GM23338 (cell line): Measurements from ENCODE around the gene CA4. TPM values are rescaled to one million over a fixed set of nuclear protein-coding genes. Genes with fewer than 3 reads are reported as not detected.
"Not testable (repeated sequence)": the region's sequence is repeated elsewhere in the genome, so short reads cannot be mapped to it uniquely, and the experiment has no call there.

Experiments
- ATAC-seq: fragments of 200-7000 bp; cut with Tn5 transposase; 3 replicates; pipeline ENCODE4 v1.9.1; 2020
- DNase-seq: peaks from one replicate; pipeline ENCODE4 v3.0.0-alpha.2; 2015; ENCODE audit warnings: low spot score
- H2AFZ ChIP-seq: fragments of 200-600 bp; sonication (generic); 2 replicates; pipeline ENCODE4 v1.8.0; 2016; ENCODE audit warnings: antibody characterized with exemption, mild to moderate bottlenecking, moderate library complexity
- H3F3A ChIP-seq: fragments of 200-600 bp; sonication (generic); replicated peaks from 2 replicates; pipeline ENCODE4 v1.8.0; 2017; ENCODE audit warnings: antibody characterized with exemption, mixed run types, low read depth
- H3K27ac ChIP-seq: fragments of 200-600 bp; sonication (generic); 2 replicates; pipeline ENCODE4 v1.6.1; 2016; ENCODE audit warnings: low read depth
- H3K27me3 ChIP-seq: fragments of 200-600 bp; sonication (generic); 2 replicates; pipeline ENCODE4 v1.8.0; 2016; ENCODE audit warnings: mild to moderate bottlenecking, mixed run types, moderate library complexity; ENCODE audit not compliant: insufficient read depth
- H3K36me3 ChIP-seq: fragments of 200-600 bp; sonication (generic); 2 replicates; pipeline ENCODE4 v1.8.0; 2016; ENCODE audit warnings: mild to moderate bottlenecking; ENCODE audit not compliant: insufficient read depth
- H3K4me1 ChIP-seq: fragments of 200-600 bp; sonication (generic); 2 replicates; pipeline ENCODE4 v1.8.0; 2016; ENCODE audit warnings: mild to moderate bottlenecking, moderate library complexity; ENCODE audit not compliant: insufficient read depth
- H3K4me2 ChIP-seq: fragments of 200-600 bp; sonication (generic); 2 replicates; pipeline ENCODE4 v1.7.1; 2017; ENCODE audit warnings: mixed run types
- H3K4me3 ChIP-seq: fragments of 200-600 bp; sonication (generic); 2 replicates; pipeline ENCODE4 v1.6.1; 2016; ENCODE audit warnings: mixed run types
- H3K79me2 ChIP-seq: fragments of 200-600 bp; sonication (generic); replicated peaks from 2 replicates; pipeline ENCODE4 v1.8.0; 2017; ENCODE audit warnings: mild to moderate bottlenecking; ENCODE audit not compliant: insufficient read depth
- H3K9me2 ChIP-seq: fragments of 200-600 bp; sonication (generic); 2 replicates; pipeline ENCODE4 v1.8.0; 2017; ENCODE audit not compliant: insufficient read depth
- H4K20me1 ChIP-seq: fragments of 200-600 bp; sonication (generic); replicated peaks from 2 replicates; pipeline ENCODE4 v1.8.0; 2017; ENCODE audit warnings: mild to moderate bottlenecking; ENCODE audit not compliant: insufficient read depth
- H3K27ac Mint-ChIP-seq: 2 replicates; pipeline ENCODE4 v1.8.0; 2020; ENCODE audit warnings: inconsistent platforms, mild to moderate bottlenecking, moderate library complexity, mixed read lengths
- H3K27me3 Mint-ChIP-seq: 3 replicates; pipeline ENCODE4 v1.8.0; 2022; ENCODE audit warnings: low read depth, mild to moderate bottlenecking, moderate library complexity, mixed read lengths, inconsistent platforms; ENCODE audit not compliant: insufficient read depth, poor library complexity
- H3K36me3 Mint-ChIP-seq: 3 replicates; pipeline ENCODE4 v1.8.0; 2021; ENCODE audit warnings: low read depth, mild to moderate bottlenecking, inconsistent platforms, moderate library complexity, mixed read lengths
- H3K4me1 Mint-ChIP-seq: 3 replicates; pipeline ENCODE4 v1.8.0; 2020; ENCODE audit warnings: mild to moderate bottlenecking, inconsistent platforms, mixed read lengths
- H3K4me3 Mint-ChIP-seq: 3 replicates; pipeline ENCODE4 v1.8.0; 2021; ENCODE audit warnings: moderate library complexity, mild to moderate bottlenecking, inconsistent platforms, mixed read lengths
- H3K9me3 Mint-ChIP-seq: 3 replicates; pipeline ENCODE4 v1.8.0; 2020; ENCODE audit warnings: moderate library complexity, mild to moderate bottlenecking, inconsistent platforms, mixed read lengths
- polyA plus RNA-seq: library from polyadenylated mRNA; unstranded; fragments of >200 nt; fragmentation: Nextera tagmentation; extraction: Ambion mirVana; gene quantifications from 2 replicates; pipeline ENCODE4 v1.2.1, GENCODE V29; 2016
- total RNA-seq: library from RNA; depleted of rRNA; stranded (reverse); fragments of >200 nt; shearing (Covaris generic); gene quantifications from 2 replicates; pipeline ENCODE4 v1.2.3, GENCODE V29; 2014
- TF ChIP-seq, protein P1 (sequence below), 2 experiments: fragments of 200-600 bp in 1 of 2; sonication (generic) in 1 of 2; conservative IDR thresholded peaks; 2 replicates each; pipeline versions ENCODE4 v1.5.1 to v1.6.1; 2016 to 2017; ENCODE audit warnings: antibody characterized with exemption in 2 of 2, low read depth in 2 of 2, mild to moderate bottlenecking in 2 of 2, moderate library complexity in 1 of 2

CA4 gene
- total and polyA plus RNA-seq, 2 experiments from 2014 or later = 7.6 to 8.2 TPM

DNA sequence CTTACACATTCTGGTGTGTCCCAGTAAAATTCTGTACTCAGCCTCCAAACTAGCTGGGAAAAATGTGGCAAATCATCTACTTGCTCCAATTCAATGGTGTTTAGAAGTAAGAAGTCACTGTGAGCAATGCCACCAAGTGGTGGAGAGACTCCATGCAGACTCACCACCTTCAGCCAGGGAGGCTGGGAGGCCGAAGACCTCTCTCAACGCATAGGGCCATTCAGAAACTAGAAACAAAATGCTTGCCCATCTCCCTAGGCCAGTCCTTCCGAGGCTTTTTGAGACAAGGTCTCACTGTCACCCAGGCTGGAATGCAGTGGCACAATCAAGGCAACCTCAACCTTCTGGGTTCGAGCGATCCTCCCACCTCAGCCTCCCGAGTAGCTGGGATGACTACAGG, 25.0 kb downstream of the CA4 start:
- not testable (repeated sequence) for H4K20me1 ChIP-seq, H3K27ac Mint-ChIP-seq, H3K4me2 ChIP-seq, H3K4me3 Mint-ChIP-seq, H3K9me3 Mint-ChIP-seq, H3K9me2 ChIP-seq, H3K79me2 ChIP-seq, DNase-seq, H3K4me1 Mint-ChIP-seq, H3K27me3 ChIP-seq, H3K4me1 ChIP-seq, H2AFZ ChIP-seq, H3K4me3 ChIP-seq, H3K27me3 Mint-ChIP-seq, H3K27ac ChIP-seq, H3F3A ChIP-seq
- H3K36me3 Mint-ChIP-seq = peaks cover 19% of the 10 kb centered on the region; the same call in 2 of the 3 replicates
- peak; percentile 73 for ATAC-seq
- peaks cover 11% of the 10 kb centered on the region; the same call in 1 of the 2 replicates for H3K36me3 ChIP-seq
- TF ChIP-seq, protein P1, sequence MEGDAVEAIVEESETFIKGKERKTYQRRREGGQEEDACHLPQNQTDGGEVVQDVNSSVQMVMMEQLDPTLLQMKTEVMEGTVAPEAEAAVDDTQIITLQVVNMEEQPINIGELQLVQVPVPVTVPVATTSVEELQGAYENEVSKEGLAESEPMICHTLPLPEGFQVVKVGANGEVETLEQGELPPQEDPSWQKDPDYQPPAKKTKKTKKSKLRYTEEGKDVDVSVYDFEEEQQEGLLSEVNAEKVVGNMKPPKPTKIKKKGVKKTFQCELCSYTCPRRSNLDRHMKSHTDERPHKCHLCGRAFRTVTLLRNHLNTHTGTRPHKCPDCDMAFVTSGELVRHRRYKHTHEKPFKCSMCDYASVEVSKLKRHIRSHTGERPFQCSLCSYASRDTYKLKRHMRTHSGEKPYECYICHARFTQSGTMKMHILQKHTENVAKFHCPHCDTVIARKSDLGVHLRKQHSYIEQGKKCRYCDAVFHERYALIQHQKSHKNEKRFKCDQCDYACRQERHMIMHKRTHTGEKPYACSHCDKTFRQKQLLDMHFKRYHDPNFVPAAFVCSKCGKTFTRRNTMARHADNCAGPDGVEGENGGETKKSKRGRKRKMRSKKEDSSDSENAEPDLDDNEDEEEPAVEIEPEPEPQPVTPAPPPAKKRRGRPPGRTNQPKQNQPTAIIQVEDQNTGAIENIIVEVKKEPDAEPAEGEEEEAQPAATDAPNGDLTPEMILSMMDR (conservative IDR thresholded peaks at IDR 0.05; ENCODE audit: low read depth in 2 of 2) = peak; percentile 35 to 70

DNA sequence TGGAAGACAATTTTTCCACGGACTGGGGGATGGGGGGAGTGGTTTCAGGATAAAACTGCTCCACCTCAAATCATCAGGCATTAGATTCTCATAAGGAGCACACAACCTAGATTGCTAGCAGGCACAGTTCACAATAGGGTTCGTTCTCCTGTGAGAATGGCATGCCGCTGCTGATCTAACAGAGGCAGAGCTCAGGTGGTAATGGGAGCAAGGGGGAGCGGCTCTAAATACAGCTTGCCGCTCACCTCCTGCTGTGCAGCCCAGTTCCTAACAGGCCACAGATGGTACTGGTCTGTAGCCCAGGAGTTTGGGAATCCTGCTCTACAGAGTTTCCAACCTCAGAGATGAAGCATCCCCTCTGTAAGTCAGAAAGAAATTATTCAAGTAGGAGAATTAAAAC, 27.0 kb downstream of the CA4 start:
- H3K27ac Mint-ChIP-seq, H3K9me2 ChIP-seq, H3K27ac ChIP-seq, H3F3A ChIP-seq, H3K27me3 Mint-ChIP-seq, H3K4me3 Mint-ChIP-seq, H3K4me1 Mint-ChIP-seq, H3K4me1 ChIP-seq, H3K4me2 ChIP-seq, H3K9me3 Mint-ChIP-seq, H3K4me3 ChIP-seq, H2AFZ ChIP-seq, H3K79me2 ChIP-seq, H4K20me1 ChIP-seq, H3K27me3 ChIP-seq: not testable (repeated sequence)
- DNase-seq = peak; percentile 63
- ATAC-seq = peak; percentile 43
- H3K36me3 ChIP-seq = peaks cover 26% of the 10 kb centered on the region; the same call in 1 of the 2 replicates
- peaks cover 35% of the 10 kb centered on the region for H3K36me3 Mint-ChIP-seq

DNA sequence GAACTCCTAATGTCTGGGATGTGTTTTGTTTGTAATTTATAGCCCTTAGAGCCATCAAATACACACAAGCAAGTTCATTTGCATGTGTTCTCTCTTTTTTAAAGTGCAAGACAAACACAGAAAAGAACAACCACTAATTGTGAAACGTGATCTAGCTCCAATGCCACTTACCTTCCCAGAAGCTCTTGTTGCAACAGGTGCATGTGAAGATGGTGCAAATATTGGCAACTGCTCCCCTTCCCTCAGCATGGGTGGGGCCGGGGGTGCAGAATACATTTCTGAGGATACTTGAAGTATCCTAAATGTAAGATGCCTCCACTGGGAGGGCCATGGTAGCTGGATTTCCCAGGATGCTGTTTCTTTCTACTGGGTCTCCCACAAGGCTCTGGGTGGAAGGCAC, 28.4 kb downstream of the CA4 start:
- H3K9me3 Mint-ChIP-seq, H4K20me1 ChIP-seq, H3K27ac Mint-ChIP-seq, H3K4me3 ChIP-seq, H3K27ac ChIP-seq, H3K79me2 ChIP-seq, H2AFZ ChIP-seq, H3K9me2 ChIP-seq, DNase-seq, H3K4me3 Mint-ChIP-seq, H3K27me3 Mint-ChIP-seq, H3K27me3 ChIP-seq, H3F3A ChIP-seq, H3K4me1 Mint-ChIP-seq, ATAC-seq, H3K4me1 ChIP-seq, H3K4me2 ChIP-seq: not testable (repeated sequence)
- H3K36me3 Mint-ChIP-seq = peaks cover 43% of the 10 kb centered on the region
- H3K36me3 ChIP-seq = peaks cover 37% of the 10 kb centered on the region; the same call in 1 of the 2 replicates

DNA sequence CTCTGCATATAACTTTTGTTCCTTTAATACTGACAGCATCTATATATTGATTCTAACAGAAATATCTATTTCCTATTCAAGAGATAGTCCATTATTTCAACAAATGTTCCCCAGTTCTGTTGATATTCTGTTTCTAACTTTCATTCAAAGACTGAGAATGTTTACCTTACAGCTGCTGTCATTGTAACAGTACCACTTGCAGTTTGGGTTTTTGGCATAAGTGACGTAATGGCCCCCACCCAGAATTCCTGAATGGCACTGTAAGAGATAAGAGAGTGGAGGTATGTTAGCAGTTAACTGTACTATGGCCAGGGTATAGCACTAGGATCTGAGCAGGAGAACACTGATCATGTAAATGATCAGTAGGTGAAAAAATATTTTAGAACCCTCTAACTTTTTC, 30.6 kb downstream of the CA4 start:
- H3F3A ChIP-seq, H2AFZ ChIP-seq, H3K27me3 Mint-ChIP-seq, H3K9me2 ChIP-seq, H3K4me3 ChIP-seq, H3K79me2 ChIP-seq, H3K27me3 ChIP-seq, H3K27ac ChIP-seq, DNase-seq, H4K20me1 ChIP-seq, H3K4me3 Mint-ChIP-seq, H3K4me1 ChIP-seq, H3K9me3 Mint-ChIP-seq, H3K4me1 Mint-ChIP-seq, H3K4me2 ChIP-seq, ATAC-seq: not testable (repeated sequence)
- H3K36me3 ChIP-seq = peaks cover 46% of the 10 kb centered on the region
- Mint-ChIP-seq H3K27ac (peak overlapping the region; percentile 18; the same call in 1 of the 2 replicates), H3K36me3 (peaks cover 61% of the 10 kb centered on the region)

DNA sequence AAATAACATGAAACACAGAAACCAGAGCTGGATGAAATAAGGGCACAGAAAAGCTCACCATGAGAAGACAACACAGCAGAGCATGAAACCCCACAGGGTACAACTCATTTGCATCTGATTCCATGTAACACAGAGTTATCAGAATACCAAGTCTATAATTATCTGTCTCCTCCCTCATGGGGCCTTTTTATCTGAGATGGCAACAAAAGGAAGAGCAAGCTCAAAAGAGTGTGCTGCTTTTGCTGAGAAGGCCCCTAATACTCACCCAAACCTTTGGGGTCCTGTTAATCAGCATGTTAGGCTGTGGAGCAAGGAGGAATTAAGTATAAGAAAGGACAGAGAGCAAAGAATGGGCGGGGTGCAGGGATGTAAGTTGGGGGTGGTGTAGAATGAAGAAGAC, 36.6 kb downstream of the CA4 start:
- not testable (repeated sequence) for H3K4me3 ChIP-seq

DNA sequence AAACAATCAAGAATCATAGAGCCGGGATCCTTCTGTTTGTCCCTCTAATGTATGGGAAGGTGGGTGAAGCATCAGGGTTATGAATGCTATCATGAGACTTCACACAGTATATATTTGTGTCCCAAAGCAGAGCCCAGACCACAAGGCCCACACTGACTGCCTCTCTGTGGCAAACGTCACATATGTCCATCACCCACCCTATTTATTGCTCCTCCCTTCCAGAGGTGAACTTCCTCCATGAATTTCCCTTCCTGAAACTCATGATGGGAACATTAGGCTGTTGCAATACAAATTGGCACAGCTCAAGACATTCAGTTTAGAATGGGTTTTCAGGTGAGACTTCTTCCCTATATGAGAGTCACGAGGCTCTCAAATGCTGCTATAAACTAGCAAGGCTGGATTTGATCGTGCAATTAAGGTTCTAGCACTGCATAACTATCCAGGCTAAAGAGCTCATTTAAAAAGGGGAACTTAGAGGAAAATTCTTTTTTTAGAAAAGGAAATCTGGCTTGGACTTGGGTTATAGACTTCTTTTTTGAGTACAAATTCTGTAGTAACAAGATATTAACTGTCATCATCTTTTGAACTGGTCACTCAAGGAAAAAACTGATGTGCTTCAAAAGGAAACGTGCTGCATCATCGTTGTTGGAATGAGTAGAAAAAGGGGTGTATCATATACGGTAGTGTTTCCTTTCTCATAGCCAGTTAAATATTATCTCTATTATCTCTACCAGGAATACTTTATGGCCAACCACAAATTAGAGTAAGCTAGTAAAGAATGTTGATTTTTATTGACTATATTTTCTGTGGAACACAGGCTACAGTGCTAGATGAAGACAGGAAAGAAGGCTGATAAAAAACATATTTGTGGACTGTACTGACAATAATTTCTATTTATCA, 37.3 kb downstream of the CA4 start:
- Mint-ChIP-seq H3K36me3 (peaks cover 63% of the 10 kb centered on the region), H3K27ac (peak overlapping the region; percentile 23; the same call in 1 of the 2 replicates)
- DNase-seq, H3K4me3 ChIP-seq, H3K27ac ChIP-seq, H3K27me3 ChIP-seq, H2AFZ ChIP-seq, H3K4me2 ChIP-seq, H3K9me2 ChIP-seq, H3K79me2 ChIP-seq, ATAC-seq, H3K4me3 Mint-ChIP-seq, H3K4me1 Mint-ChIP-seq, H3K4me1 ChIP-seq, H3K27me3 Mint-ChIP-seq, H3K9me3 Mint-ChIP-seq, H3F3A ChIP-seq: not testable (repeated sequence)
- peaks cover 46% of the 10 kb centered on the region for H3K36me3 ChIP-seq
- peaks cover 11% of the 10 kb centered on the region; the same call in 1 of the 2 replicates for H4K20me1 ChIP-seq

More for the DNA sequence above, 36.6 kb downstream of the CA4 start:
- peaks cover 62% of the 10 kb centered on the region for H3K36me3 Mint-ChIP-seq
- H3K4me1 ChIP-seq, DNase-seq, H3K79me2 ChIP-seq, H3F3A ChIP-seq, H3K27me3 Mint-ChIP-seq, H3K4me2 ChIP-seq, ATAC-seq, H3K27ac ChIP-seq, H3K27me3 ChIP-seq, H3K9me3 Mint-ChIP-seq, H3K27ac Mint-ChIP-seq, H2AFZ ChIP-seq, H3K9me2 ChIP-seq, H3K4me1 Mint-ChIP-seq, H3K4me3 Mint-ChIP-seq: not testable (repeated sequence)
- peaks cover 46% of the 10 kb centered on the region for H3K36me3 ChIP-seq
- H4K20me1 ChIP-seq = peaks cover 11% of the 10 kb centered on the region; the same call in 1 of the 2 replicates
